Measurements from ENCODE around the gene MOB1B. TPM values are rescaled to one million over a fixed set of nuclear protein-coding genes. Genes with fewer than 3 reads are reported as not detected.

The MOB1B gene
- total and polyA plus RNA-seq, 2 experiments from 2014 or later = 11.1 to 22.8 TPM

DNA sequence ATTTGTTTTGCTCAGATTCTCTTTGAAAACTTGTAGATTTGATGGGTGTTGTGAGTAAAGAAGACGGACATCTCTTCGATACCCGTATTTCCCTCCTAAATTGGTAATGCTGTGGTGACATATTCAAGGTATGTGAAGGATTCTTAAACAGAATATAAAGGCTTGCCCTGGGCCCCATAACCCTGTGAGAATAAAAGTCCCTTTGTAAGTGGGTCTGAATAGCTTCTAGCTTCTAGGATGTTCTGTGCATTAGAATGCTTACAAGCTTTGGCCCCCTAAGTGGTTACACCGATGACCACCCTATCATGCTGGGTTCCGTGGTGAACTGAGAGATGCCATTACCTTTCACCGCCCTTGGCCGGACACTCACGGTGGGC, 574 bp upstream of the MOB1B start:
- Histone ChIP-seq H3K9me3 (ENCODE audit: low read depth) (no peaks in the 10 kb centered on the region), H3K4me3 (peak overlapping the region; percentile 74), H3K27me3 (no peaks in the 10 kb centered on the region), H3K36me3 (peaks cover 9% of the 10 kb centered on the region), H3K4me1 (ENCODE audit: low read depth) (peaks cover 13% of the 10 kb centered on the region), H3K27ac (peak overlapping the region; percentile 93)
- DNase-seq (ENCODE audit: low read depth in 1 of 2, low spot score in 1 of 2) = no peak
- TF ChIP-seq, protein P1, sequence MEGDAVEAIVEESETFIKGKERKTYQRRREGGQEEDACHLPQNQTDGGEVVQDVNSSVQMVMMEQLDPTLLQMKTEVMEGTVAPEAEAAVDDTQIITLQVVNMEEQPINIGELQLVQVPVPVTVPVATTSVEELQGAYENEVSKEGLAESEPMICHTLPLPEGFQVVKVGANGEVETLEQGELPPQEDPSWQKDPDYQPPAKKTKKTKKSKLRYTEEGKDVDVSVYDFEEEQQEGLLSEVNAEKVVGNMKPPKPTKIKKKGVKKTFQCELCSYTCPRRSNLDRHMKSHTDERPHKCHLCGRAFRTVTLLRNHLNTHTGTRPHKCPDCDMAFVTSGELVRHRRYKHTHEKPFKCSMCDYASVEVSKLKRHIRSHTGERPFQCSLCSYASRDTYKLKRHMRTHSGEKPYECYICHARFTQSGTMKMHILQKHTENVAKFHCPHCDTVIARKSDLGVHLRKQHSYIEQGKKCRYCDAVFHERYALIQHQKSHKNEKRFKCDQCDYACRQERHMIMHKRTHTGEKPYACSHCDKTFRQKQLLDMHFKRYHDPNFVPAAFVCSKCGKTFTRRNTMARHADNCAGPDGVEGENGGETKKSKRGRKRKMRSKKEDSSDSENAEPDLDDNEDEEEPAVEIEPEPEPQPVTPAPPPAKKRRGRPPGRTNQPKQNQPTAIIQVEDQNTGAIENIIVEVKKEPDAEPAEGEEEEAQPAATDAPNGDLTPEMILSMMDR (IDR thresholded peaks at IDR 0.05; ENCODE audit: low read depth, low read length) = no peak

DNA sequence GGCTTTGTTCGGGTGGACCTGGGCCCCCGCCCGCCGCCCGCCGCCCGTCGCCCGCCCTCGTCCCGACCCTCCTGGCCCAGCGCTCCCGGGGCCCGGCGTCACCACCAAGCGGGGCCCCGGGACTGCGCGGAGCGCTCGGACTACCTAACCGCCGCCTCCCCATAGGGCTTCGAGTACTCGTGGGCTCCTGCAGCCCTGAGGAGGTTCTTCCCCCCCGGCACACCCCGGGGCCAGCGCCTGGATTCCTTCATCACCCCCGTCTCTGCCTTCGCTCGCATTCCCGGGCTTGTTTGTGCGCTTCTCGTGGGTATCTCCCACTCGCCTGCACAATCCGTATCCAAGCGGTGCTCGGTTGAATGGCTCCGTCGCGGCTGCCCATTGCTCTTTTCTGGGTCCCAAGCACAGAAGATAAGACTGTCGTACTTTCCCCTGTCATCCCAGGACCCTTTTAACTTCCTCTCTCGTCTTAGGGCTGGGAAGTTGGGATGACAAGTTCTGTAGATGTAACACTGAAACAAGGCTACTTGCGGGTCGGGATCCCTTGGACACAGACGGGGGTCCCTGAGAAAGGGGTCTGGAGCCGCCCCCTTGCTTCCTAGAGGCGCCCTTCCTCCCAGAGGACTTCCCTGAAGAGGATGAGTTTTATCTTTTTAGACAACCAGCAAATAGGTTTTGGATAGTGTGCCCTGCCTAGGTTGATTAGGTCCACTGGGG, 565 bp downstream of the MOB1B start:
- H3K36me3 ChIP-seq = peaks cover 12% of the 10 kb centered on the region
- H3K4me1 ChIP-seq (ENCODE audit: low read depth) = peaks cover 7% of the 10 kb centered on the region
- H3K9me3 ChIP-seq (ENCODE audit: low read depth) = no peaks in the 10 kb centered on the region
- peak in 1 of 2 donors; percentile 55 for DNase-seq (ENCODE audit: low read depth in 1 of 2, low spot score in 1 of 2)
- H3K27ac ChIP-seq = peak overlapping the region; percentile 93
- H3K27me3 ChIP-seq = no peaks in the 10 kb centered on the region
- peak overlapping the region; percentile 74 for H3K4me3 ChIP-seq
- TF ChIP-seq, protein P1 (IDR thresholded peaks at IDR 0.05; ENCODE audit: low read depth, low read length) = no peak

DNA sequence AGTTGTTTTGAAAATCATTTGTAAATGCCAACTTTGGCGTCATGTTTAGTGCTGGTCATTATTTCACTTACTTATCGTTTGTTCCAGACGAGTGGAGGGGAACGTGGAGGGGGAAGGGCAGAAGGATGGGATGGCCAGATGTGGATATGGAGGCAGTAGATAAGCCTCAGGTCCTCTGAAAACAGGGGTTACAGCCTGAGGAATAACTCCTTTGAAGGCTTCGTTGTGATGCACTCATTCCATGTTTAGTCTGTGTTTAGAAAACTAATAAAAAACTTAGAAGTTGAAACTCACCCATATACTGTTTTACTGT, 1.1 kb downstream of the MOB1B start:
- Histone ChIP-seq H3K4me3 (peak overlapping the region; percentile 74), H3K36me3 (peaks cover 12% of the 10 kb centered on the region), H3K27ac (peak overlapping the region; percentile 93), H3K4me1 (ENCODE audit: low read depth) (peaks cover 7% of the 10 kb centered on the region), H3K9me3 (ENCODE audit: low read depth) (no peaks in the 10 kb centered on the region), H3K27me3 (no peaks in the 10 kb centered on the region)
- TF ChIP-seq, protein P1 (IDR thresholded peaks at IDR 0.05; ENCODE audit: low read depth, low read length) = no peak
- DNase-seq (ENCODE audit: low read depth in 1 of 2, low spot score in 1 of 2) = peak; percentile 18 to 28

DNA sequence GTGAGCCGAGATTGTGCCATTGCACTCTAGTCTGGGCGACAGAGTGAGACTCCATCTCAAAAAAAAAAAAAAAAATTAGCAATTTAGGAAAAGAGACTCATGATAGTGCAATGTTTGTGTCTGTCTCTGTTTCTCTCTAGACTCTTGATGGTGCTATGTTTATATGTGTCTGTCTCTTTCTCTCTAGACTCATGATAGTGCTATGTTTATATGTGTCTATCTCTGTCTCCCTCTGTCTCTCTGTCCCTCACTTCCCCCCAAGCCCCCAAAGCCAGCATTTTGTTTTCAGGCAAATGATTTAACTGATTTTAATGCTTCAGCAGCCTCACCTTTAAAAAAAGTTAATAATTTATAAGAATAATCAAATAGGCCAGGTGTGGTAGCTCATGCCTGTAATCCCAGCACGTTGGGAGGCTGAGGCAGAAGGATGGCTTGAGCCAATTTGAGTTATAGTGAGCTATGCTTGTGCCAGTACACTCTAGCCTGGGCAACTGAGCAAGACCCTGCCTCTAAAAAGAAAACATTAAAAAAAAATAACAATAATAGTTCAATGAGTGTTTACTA, 6.9 kb downstream of the MOB1B start:
- Histone ChIP-seq H3K9me3 (ENCODE audit: low read depth) (no peaks in the 10 kb centered on the region), H3K4me1 (ENCODE audit: low read depth) (peaks cover 3% of the 10 kb centered on the region), H3K27me3 (no peaks in the 10 kb centered on the region), H3K36me3 (peaks cover 12% of the 10 kb centered on the region), H3K4me3 (no peak overlapping the region), H3K27ac (no peak overlapping the region)
- DNase-seq (ENCODE audit: low read depth in 1 of 2, low spot score in 1 of 2) = no peak
- TF ChIP-seq, protein P1 (IDR thresholded peaks at IDR 0.05; ENCODE audit: low read depth, low read length) = no peak

DNA sequence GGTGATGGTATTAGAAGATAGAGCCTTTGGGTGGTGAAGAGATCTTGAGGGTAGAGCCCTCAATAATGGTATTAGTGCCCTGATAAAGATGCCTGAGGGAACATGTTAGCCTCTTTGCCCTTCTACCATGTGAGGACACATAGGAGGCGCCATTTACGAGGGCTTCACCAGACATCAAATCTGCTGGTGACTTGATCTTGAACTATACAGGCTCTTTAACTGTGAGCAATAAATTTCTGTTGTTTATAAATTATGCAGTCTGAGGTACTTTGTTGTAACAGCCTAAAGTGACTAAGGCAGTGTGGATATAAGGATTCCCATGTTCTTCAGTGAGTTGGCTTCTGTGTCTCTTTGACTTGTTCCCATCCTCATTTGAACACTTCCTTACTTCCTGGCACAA, 11.8 kb downstream of the MOB1B start:
- Histone ChIP-seq H3K36me3 (no peaks in the 10 kb centered on the region), H3K27me3 (no peaks in the 10 kb centered on the region), H3K4me1 (ENCODE audit: low read depth) (no peaks in the 10 kb centered on the region), H3K9me3 (ENCODE audit: low read depth) (no peaks in the 10 kb centered on the region), H3K4me3 (no peak overlapping the region), H3K27ac (no peak overlapping the region)
- DNase-seq (ENCODE audit: low read depth in 1 of 2, low spot score in 1 of 2) = no peak
- TF ChIP-seq, protein P1 (IDR thresholded peaks at IDR 0.05; ENCODE audit: low read depth, low read length) = no peak

Measured in cardiac muscle cell (in vitro differentiated cells and primary cell).